GM19395 (cell line): ENCODE results near the gene DDX18.

Experiments used
- ATAC-seq: cut with Tn5 transposase; IDR thresholded peaks from one replicate; pipeline ENCODE4 v1.9.1; 2021; ENCODE audit warnings: mild to moderate bottlenecking, moderate library complexity; ENCODE audit not compliant: unreplicated experiment

Gene DDX18

GRCh38 chr2:117833911-117834310 lies 19.4 kb downstream of the DDX18 start:
- no peak for ATAC-seq

GRCh38 chr2:117834992-117835391 lies 20.5 kb downstream of the DDX18 start:
- ATAC-seq = no peak

DNA sequence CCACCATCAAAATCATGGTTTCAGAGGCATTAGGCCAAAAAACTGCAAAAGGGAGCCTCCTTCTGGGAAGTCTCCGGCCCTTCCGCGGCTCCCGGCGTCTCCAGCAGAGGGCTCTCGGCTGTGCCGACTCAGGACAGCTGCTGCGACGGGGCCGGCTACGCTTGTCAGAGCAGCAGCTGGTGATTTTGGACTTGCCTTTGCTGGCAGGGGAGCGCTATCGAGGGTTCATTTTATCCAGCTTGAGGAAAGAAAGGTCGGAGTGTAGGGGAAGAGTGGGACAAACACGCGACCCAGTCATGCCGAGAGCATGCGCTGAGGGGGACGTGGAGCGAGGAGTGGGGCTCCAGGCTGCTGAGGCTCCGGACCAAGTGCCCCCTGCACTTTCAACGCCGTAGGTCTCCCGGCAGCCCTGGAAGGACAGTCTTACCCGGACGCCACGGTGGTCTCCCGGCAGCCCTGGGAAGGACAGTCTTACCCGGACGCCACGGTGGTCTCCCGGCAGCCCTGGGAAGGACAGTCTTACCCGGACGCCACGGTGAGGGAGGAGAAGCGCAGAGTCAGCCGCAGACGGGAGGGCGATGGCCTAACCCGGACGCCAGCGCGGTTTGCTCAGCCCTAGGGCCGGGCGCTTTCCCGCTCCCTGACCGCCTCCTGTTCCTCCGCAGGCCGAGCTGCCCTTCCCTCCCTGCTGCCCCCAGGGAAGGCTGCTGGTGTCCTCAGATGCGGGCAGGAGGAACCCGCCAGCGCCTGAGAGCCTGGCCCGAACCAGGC lies 21.7 kb downstream of the DDX18 start:
- peak; percentile 76 for ATAC-seq

DNA sequence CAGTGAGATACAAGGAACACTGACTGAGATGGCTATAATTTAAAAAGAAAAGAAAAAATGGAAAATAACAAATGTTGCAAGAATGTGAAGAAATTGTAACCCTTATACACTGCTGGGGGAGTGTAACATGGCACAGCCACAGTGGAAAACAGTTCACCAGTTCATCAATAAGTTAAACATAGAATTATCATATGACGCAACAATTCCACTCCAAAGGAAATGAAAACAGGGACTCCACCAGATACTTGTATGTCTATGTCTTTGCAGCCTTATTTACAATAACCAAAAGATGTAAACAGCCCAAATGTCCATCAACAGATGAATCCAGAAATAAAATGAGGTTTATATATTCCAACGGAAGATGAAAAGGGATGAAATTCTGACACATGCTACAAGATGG lies 30.8 kb downstream of the DDX18 start:
- no peak for ATAC-seq

DNA sequence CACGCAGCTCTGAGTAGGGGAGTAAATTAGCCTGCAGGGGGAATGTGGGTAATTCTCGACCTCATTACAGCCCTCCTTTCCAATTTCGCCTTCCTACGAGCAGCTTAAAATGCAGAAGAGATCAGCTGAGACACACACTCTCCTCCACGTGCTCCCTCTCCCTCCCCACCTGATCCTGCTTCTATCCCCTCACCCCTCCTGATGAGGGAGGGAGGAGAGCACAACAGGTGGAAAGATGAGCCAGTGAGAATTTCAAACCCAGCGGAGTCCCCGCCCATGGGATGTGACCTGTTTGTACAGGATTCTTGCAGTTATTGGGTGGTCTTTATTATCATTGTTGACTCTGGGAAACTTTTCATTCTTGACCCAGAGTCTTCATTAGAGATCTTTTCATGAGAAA lies 35.5 kb downstream of the DDX18 start:
- ATAC-seq = no peak

- no peak for ATAC-seq
Measured at GRCh38 chr2:117850461-117850860, 36.0 kb downstream of the DDX18 start.

DNA sequence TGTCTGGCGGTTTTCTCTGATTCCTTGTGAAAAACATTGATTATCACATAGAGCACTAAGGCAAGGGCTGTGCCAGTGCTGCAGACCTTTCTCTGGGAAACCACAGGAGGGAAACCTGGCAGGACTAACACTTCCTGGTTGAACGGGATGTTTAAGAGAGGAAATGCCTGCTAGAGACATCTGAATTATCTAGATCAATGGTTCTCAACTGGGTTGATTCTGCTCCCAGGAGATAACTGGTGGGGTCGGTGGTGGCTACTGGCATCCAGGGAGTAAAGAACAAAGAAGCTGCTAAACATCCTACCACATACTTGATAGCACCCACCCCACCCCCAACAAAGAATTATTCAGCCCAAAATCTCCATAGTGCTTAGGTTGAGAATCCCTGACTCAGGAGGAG lies 37.5 kb downstream of the DDX18 start:
- no peak for ATAC-seq

DNA sequence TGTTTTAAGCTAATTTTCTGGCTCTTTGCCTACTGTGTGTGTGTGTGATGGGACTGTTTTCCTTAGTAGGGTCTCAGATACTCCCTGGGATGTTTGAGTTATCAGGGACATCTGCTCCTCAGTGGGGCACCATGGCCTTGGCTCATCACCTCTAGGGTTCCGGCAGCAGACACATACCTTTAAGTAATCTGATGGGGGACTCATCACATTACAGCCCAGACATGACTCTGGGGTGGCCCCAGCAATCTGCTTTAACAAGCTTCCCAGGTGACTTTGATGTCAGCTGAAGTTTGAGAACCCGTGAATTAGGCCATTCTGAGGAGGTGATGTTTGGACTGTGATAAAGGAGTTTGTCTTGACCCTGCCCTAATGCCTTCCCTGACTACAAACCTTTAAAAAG lies 38.8 kb downstream of the DDX18 start:
- no peak for ATAC-seq

DNA sequence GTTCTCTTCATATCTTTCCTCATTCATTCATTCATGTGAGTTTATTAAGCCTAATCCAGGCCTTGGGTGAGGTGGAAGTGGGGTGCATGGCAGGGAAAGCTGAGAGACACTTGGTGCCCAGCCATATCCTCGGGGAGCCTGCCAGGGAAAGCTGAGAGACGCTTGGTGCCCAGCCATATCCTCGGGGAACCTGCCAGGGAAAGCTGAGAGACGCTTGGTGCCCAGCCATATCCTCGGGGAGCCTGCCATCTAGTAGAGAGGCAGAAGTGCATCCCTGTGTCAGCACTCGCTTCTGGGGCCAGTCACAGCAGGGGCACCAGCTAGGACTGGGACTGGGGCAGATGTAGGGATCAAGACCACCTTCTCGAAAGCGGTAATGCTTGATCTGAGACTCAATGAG lies 39.4 kb downstream of the DDX18 start:
- ATAC-seq = no peak

GRCh38 chr2:117854610-117855009 lies 40.1 kb downstream of the DDX18 start:
- ATAC-seq = no peak

DNA sequence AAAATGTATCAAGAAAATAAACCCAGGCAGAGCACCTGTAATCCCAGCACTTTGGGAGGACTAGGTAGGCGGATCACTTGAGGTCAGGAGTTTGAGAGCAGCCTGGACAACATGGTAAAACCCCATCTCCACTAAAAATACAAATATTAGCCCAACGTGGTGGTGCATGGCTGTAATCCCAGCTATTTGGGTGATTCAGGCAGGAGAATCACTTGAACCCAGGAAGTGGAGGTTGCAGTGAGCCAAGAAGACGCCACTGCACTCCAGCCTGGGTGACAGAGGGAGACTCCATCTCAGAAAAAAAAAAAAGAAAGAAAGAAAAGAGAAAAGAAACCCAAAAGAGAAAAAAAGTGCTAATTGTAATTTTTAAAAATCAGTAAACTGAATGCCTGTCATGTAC lies 41.4 kb downstream of the DDX18 start:
- ATAC-seq = no peak

DNA sequence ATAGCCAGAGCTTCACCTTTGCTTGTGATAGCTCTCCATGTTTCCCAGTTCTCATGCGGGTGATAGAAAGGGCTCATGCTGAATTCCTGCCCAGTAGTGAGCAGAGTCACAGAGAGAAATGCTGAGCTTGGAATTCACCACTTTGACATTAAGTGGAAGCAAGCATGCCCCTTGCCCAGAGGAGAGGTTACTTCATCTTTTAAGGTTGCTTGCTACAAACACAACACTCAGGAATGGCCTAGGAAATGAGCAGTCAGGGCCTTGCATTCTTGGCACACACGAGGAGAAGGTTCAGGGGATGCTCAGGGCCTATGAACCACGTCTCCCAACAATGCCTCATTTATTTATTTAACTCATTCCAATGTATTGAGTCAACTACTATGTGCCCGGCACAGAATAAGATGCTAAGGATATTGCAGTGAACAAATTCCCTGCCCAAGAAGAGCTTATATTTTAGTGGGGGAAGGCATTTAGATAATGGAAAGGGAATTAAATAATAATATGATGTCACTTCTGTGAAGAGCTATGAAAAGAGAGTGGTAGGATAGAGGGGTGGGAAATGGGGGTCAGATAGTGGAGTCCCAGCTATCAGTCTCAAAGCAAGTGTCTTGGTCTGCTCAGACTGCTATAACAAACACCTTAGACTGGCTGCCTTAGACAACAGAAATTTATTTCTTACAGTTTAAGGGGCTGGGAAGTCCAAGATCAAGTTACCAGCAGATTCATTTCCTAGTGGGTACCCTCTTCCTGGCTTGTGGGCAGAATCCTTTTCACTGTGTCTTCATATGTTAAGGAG lies 42.1 kb downstream of the DDX18 start:
- no peak for ATAC-seq

- no peak for ATAC-seq
Measured at GRCh38 chr2:117858336-117858735, 43.8 kb downstream of the DDX18 start.

DNA sequence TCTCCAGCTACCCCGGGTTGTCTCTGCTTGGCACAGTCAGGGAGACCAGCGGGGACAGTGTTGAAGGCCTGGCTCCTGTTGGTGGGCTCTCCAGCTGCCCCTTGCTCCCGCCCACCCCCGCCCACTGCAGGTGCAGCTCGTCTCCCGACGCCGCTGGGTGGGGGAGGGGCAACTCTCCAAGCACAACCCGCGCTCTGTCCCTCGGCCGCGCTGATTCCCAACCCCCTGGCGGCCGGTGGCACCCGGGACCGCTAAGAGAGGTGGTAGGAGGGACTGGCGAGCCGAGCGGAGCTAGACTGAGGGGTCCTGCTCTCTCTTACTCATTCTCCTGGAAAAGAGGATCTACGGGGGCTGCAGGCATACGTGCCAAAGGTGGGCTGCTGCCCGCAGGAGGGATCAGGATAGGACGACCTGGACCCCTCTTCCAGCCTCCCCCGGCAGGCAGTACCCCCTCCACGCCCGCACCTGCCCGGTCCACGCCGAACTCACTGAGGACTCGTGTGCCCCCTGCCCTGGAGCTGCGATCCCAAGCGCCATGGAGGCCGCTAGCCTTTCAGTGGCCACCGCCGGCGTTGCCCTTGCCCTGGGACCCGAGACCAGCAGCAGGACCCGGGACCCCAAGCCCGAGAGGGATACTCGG lies 44.5 kb downstream of the DDX18 start:
- ATAC-seq = no peak

DNA sequence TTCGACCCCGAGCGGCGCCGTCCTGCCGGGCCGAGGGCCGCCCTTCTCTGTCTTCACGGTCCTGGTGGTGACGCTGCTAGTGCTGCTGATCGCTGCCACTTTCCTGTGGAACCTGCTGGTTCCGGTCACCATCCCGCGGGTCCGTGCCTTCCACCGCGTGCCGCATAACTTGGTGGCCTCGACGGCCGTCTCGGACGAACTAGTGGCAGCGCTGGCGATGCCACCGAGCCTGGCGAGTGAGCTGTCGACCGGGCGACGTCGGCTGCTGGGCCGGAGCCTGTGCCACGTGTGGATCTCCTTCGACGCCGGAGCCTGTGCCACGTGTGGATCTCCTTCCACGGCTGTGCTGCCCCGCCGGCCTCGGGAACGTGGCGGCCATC lies 45.0 kb downstream of the DDX18 start:
- ATAC-seq = no peak

DNA sequence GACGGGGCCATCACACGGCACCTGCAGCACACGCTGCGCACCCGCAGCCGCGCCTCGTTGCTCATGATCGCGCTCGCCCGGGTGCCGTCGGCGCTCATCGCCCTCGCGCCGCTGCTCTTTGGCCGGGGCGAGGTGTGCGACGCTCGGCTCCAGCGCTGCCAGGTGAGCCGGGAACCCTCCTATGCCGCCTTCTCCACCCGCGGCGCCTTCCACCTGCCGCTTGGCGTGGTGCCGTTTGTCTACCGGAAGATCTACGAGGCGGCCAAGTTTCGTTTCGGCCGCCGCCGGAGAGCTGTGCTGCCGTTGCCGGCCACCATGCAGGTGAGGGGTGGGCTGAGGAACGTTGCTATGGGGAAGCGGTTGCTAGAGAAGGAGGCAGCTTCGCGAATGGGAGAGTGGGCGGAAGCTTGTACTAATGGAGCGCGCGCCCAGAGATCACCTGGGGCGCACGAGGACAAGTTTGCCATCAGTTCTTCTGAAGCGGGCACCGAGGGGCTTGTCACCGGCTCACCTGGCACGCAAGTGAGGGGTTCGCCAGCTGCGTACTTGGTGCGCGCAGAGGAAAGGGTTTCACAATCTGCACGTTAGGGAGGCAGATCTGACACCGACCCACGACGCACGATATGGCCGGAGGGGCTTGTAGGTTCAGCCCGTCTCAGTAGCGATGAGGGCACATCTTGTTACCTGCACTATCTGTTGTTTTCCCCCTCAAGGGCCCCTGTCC lies 45.6 kb downstream of the DDX18 start:
- ATAC-seq = no peak

- no peak for ATAC-seq
Measured at GRCh38 chr2:117862459-117862858, 48.0 kb downstream of the DDX18 start.

- no peak for ATAC-seq
Measured at GRCh38 chr2:117875786-117876185, 61.3 kb downstream of the DDX18 start.

- ATAC-seq = no peak
Measured at GRCh38 chr2:117879003-117879402, 64.5 kb downstream of the DDX18 start.
